Measurements from ENCODE around the gene AP5Z1.

- TF ChIP-seq POLR2AphosphoS5 (IDR thresholded peaks at IDR 0.05; ENCODE audit: borderline replicate concordance, low read depth, low read length) (no peak), FOXP2 (optimal IDR thresholded peaks at IDR 0.05; ENCODE audit: control extremely low read depth, extremely low read length, insufficient read depth) (no peak)
These were observed 35.9 kb upstream of the AP5Z1 start for GRCh38 chr7:4739528-4739992.

All from SK-N-MC (cell line).